HG03575 (cell line): ENCODE results near the gene LEP.

Experiments used
- ATAC-seq: cut with Tn5 transposase; IDR thresholded peaks from one replicate; pipeline ENCODE4 v1.9.1; 2021; ENCODE audit not compliant: unreplicated experiment, insufficient number of reproducible peaks, low FRiP score; ENCODE audit errors: extremely low read depth

Gene LEP

DNA sequence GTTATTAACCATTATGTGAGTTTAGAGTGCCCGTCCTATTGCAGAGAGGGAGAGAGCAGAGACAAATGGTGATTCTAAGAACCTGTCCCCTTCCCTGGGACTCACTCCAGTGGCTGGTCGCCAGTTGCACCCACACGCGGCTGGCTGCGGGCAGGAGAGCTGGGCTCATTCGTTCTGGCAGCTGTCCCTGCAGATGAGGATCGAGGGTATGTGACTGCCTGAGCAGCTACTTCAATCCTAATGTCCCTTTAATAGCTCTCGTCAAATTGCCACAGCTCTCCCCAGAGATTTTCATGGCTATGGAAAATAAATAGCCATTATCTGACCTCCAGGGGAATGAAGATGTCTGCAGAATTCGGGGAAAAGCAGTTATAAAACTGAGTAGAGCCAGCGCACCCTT is 61.1 kb downstream of the LEP start:
- no peak for ATAC-seq

DNA sequence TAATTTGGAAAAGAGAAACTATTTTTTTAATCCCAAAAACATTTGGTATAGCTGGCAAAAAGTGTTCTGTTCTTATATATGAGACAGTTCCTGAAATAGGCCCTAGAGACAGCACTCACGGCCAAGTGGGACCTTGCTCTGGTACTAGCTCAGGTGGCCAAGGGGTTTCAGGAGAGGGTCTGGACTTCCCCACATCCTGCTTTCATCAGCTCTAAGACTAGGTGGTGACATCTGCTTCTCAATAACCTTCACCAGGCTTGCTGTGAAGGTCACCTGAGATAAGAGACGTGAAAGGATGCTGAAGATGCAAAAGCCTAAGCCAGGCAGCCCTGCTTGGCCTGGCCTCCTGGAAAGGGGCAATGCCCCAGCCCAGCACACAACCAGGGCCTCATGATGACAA is 62.1 kb downstream of the LEP start:
- no peak for ATAC-seq

- no peak for ATAC-seq
Observed at GRCh38 chr7:128303643-128304042, 62.6 kb downstream of the LEP start.

- no peak for ATAC-seq
Observed at GRCh38 chr7:128304212-128304611, 63.1 kb downstream of the LEP start.

GRCh38 chr7:128307061-128307460 is 66.0 kb downstream of the LEP start:
- ATAC-seq: no peak
